ENCODE results near the gene PRRT3. TPM values are rescaled to one million over a fixed set of nuclear protein-coding genes. Genes with fewer than 3 reads are reported as not detected.
A peak's percentile ranks its signal among the peaks of the same experiment; 100 is the strongest.

PRRT3 gene
- total and polyA plus RNA-seq, 2 of the 4 experiments (the other 2 are of a cell fraction), result 0.72 to 4.2 TPM

GRCh38 chr3:9898467-9899241 lies 53.6 kb downstream of the PRRT3 start:
- H3K56ac ChIP-seq (ENCODE audit: extremely low read depth, insufficient read depth, low read length), result no peak overlapping the region
- H3K36me3 ChIP-seq (ENCODE audit: control insufficient read depth, insufficient read depth, low read length), result peaks cover 3% of the 10 kb centered on the region
- H3K23ac ChIP-seq (ENCODE audit: low read depth, low read length), result no peak overlapping the region
- BruUV-seq (replicated peaks), result no TSS peak
- no peak overlapping the region for H4K8ac ChIP-seq (ENCODE audit: low read depth in 2 of 2, low read length in 2 of 2)
- dilution Hi-C loops (cut with HindIII; ENCODE audit: low sequenced_read_pairs, unreplicated experiment), result no loop called here
- no peak overlapping the region for H2BK5ac ChIP-seq (ENCODE audit: low read depth, low read length, poor library complexity, severe bottlenecking)
- H3K27ac ChIP-seq (ENCODE audit: insufficient read depth, low read length), result no peak overlapping the region
- no peak overlapping the region for H2AFZ ChIP-seq (replicated peaks; ENCODE audit: low read length, poor library complexity)
- intact Hi-C loops (cut with micrococcal nuclease), result no loop called here
- H3K9ac ChIP-seq (ENCODE audit: low read depth, low read length), result no peak overlapping the region
- DNase-seq (no peak), ATAC-seq (ENCODE audit: low read depth) (no peak)
- H2AK5ac ChIP-seq (ENCODE audit: low read depth, low read length), result peak overlapping the region; percentile 43; the same call in 1 of the 2 replicates
- H2BK20ac ChIP-seq (ENCODE audit: low read depth, low read length), result no peak overlapping the region
- peaks cover 17% of the 10 kb centered on the region for H3K9me1 ChIP-seq (ENCODE audit: insufficient read depth, low read length)
- no peak overlapping the region for H4K91ac ChIP-seq (ENCODE audit: insufficient read depth, low read depth, low read length)
- H3K4me1 ChIP-seq (ENCODE audit: control insufficient read depth, insufficient read depth, low read length), result peaks cover 13% of the 10 kb centered on the region
- H4K20me1 ChIP-seq (ENCODE audit: insufficient read depth, low read length), result peaks cover 2% of the 10 kb centered on the region; the same call in 1 of the 2 replicates
- TF ChIP-seq POLR2A (IDR thresholded peaks at IDR 0.05; ENCODE audit: low read depth, low read length) (no peak), CHD1 (IDR thresholded peaks at IDR 0.05; ENCODE audit: low read depth, low read length) (no peak), MXI1 (IDR thresholded peaks at IDR 0.05; ENCODE audit: borderline replicate concordance, low read depth, low read length) (no peak), RCOR1 (IDR thresholded peaks at IDR 0.05; ENCODE audit: insufficient replicate concordance, low read length) (no peak), RAD21 (IDR thresholded peaks at IDR 0.05; ENCODE audit: low read length) (no peak), MAFK (IDR thresholded peaks at IDR 0.05; ENCODE audit: low read depth, low read length) (no peak), ELK1 (IDR thresholded peaks at IDR 0.05; ENCODE audit: borderline replicate concordance, low read depth, low read length) (no peak), BHLHE40 (IDR thresholded peaks at IDR 0.05; ENCODE audit: low read depth, low read length) (no peak), SMC3 (IDR thresholded peaks at IDR 0.05; ENCODE audit: low read depth, low read length) (no peak), RFX5 (IDR thresholded peaks at IDR 0.05; ENCODE audit: low read depth, low read length) (no peak), FOS (IDR thresholded peaks at IDR 0.05; ENCODE audit: low read depth, low read length) (no peak), USF2 (IDR thresholded peaks at IDR 0.05; ENCODE audit: low read depth, low read length) (no peak), MAZ (IDR thresholded peaks at IDR 0.05; ENCODE audit: borderline replicate concordance, low read depth, low read length) (no peak), NFE2L2 (IDR thresholded peaks at IDR 0.05; ENCODE audit: low read depth, low read length) (no peak), CTCF (conservative IDR thresholded peaks at IDR 0.05; ENCODE audit: low read depth, low read length) (no peak), CEBPB (IDR thresholded peaks at IDR 0.05; ENCODE audit: low read depth, low read length) (no peak)
- no peak overlapping the region for H3K4ac ChIP-seq (ENCODE audit: low read depth, low read length)
- no peak overlapping the region for H4K5ac ChIP-seq (ENCODE audit: low read depth, low read length)
- no peak overlapping the region for H2BK120ac ChIP-seq (ENCODE audit: low read depth, low read length)
- no peak overlapping the region for H2BK15ac ChIP-seq (ENCODE audit: low read depth, low read length)
- POLR2A ChIA-PET (ENCODE audit: unreplicated experiment), result no interaction called here
- H3K27me3 ChIP-seq (ENCODE audit: control insufficient read depth, insufficient read depth, low read length), result no peaks in the 10 kb centered on the region
- H3K9me3 ChIP-seq (ENCODE audit: control insufficient read depth, insufficient read depth, low read length), result no peaks in the 10 kb centered on the region
- H3K18ac ChIP-seq (ENCODE audit: low read depth, low read length), result no peak overlapping the region
- H3K4me2 ChIP-seq (ENCODE audit: low read depth, low read length), result no peak overlapping the region
- no peak overlapping the region for H3K14ac ChIP-seq (replicated peaks; ENCODE audit: low read depth, low read length)
- WGBS, 2 experiments (ENCODE audit: extremely low coverage in 2 of 2, insufficient read length in 1 of 2), result 62% methylated on average over 2 of the region's 8 CpGs; no CpG with 5 or more reads in 1 of the 2 experiments
- no peak overlapping the region for H3K4me3 ChIP-seq (ENCODE audit: insufficient read depth, low read depth, low read length)
- no peak overlapping the region for H2AK9ac ChIP-seq (replicated peaks; ENCODE audit: low read depth, low read length, poor library complexity)
- CTCF ChIA-PET, result no interaction called here
- in situ Hi-C loops (cut with MboI; ENCODE audit: low sequenced_read_pairs), result no loop called here
- peaks cover 12 to 43% of the 10 kb centered on the region in 2 experiments for H3K79me1 ChIP-seq (ENCODE audit: low read depth in 1 of 2, low read length in 2 of 2)
